Endodermal cell (in vitro differentiated cells): ENCODE measurements around the gene BSG. TPM values are rescaled to one million over a fixed set of nuclear protein-coding genes. Genes with fewer than 3 reads are reported as not detected.

Source experiments
- DNase-seq: peaks from one replicate; pipeline ENCODE4 v3.0.0-alpha.2; 2017
- H3K27ac ChIP-seq: 2 replicates; pipeline ENCODE4 v1.5.1; 2013; ENCODE audit warnings: mild to moderate bottlenecking, low read depth, low read length, moderate library complexity
- H3K27me3 ChIP-seq: 2 replicates; pipeline ENCODE4 v1.6.1; 2013; ENCODE audit warnings: mild to moderate bottlenecking, low read length, moderate library complexity; ENCODE audit not compliant: insufficient read depth, control insufficient read depth, poor library complexity, severe bottlenecking
- H3K36me3 ChIP-seq: 2 replicates; pipeline ENCODE4 v1.7.0; 2013; ENCODE audit warnings: mild to moderate bottlenecking, low read length, moderate library complexity; ENCODE audit not compliant: control insufficient read depth, insufficient read depth
- H3K4me1 ChIP-seq: one replicate; pipeline ENCODE4 v1.7.0; 2013; ENCODE audit warnings: low read length; ENCODE audit not compliant: control insufficient read depth, insufficient read depth
- H3K4me3 ChIP-seq: 2 replicates; pipeline ENCODE4 v1.5.1; 2013; ENCODE audit warnings: mild to moderate bottlenecking, low read length, moderate library complexity
- H3K9ac ChIP-seq: 2 replicates; pipeline ENCODE4 v1.6.1; 2013; ENCODE audit warnings: mild to moderate bottlenecking, low read length, moderate library complexity; ENCODE audit not compliant: poor library complexity, severe bottlenecking; ENCODE audit errors: extremely low read depth
- H3K9me3 ChIP-seq: 2 replicates; pipeline ENCODE4 v1.6.1; 2013; ENCODE audit warnings: mild to moderate bottlenecking, low read length, moderate library complexity; ENCODE audit not compliant: control insufficient read depth
- H3K27ac Mint-ChIP-seq: 2 replicates; pipeline ENCODE4 v1.8.0; 2020; ENCODE audit warnings: mixed read lengths
- H3K27me3 Mint-ChIP-seq: 2 replicates; pipeline ENCODE4 v1.8.0; 2021; ENCODE audit warnings: mild to moderate bottlenecking, mixed read lengths; ENCODE audit not compliant: insufficient read depth
- H3K36me3 Mint-ChIP-seq: 2 replicates; pipeline ENCODE4 v1.8.0; 2020; ENCODE audit warnings: low read depth, mixed read lengths
- H3K4me1 Mint-ChIP-seq: 2 replicates; pipeline ENCODE4 v1.8.0; 2020; ENCODE audit warnings: mixed read lengths
- H3K4me3 Mint-ChIP-seq: 2 replicates; pipeline ENCODE4 v1.8.0; 2020; ENCODE audit warnings: mild to moderate bottlenecking, moderate library complexity, mixed read lengths
- H3K9me3 Mint-ChIP-seq: 2 replicates; pipeline ENCODE4 v1.8.0; 2020; ENCODE audit warnings: mild to moderate bottlenecking, mixed read lengths
- WGBS, 2 experiments: methylation state at CpG; one replicate each; pipeline versions ENCODE4 v1.1.5 to v1.1.7; 2013; ENCODE audit warnings: missing lambda C conversion rate in 2 of 2, mixed read lengths in 1 of 2; ENCODE audit not compliant: insufficient coverage in 1 of 2, insufficient read length in 1 of 2; 5-methylcytosine and 5-hydroxymethylcytosine counted together
- total RNA-seq, 2 donors: library from RNA; stranded (reverse); fragmentation: NEBNext Ultra II Directional in 1 of 2; extraction: Animal tissue kit (Norgen Biotek cat#: 25700) in 1 of 2; gene quantifications; 2 replicates in 1 of 2; 3 replicates in 1 of 2; pipeline ENCODE4 v1.2.1, GENCODE V29; 2021
- TF ChIP-seq, protein P1 (sequence below): fragments of 200-600 bp; sonication (generic); conservative IDR thresholded peaks from 2 replicates; pipeline ENCODE4 v1.5.0; 2021; ENCODE audit warnings: antibody characterized with exemption, mild to moderate bottlenecking

Gene BSG
- total RNA-seq, 2 donors from 2014 or later = 808 to 833 TPM

DNA sequence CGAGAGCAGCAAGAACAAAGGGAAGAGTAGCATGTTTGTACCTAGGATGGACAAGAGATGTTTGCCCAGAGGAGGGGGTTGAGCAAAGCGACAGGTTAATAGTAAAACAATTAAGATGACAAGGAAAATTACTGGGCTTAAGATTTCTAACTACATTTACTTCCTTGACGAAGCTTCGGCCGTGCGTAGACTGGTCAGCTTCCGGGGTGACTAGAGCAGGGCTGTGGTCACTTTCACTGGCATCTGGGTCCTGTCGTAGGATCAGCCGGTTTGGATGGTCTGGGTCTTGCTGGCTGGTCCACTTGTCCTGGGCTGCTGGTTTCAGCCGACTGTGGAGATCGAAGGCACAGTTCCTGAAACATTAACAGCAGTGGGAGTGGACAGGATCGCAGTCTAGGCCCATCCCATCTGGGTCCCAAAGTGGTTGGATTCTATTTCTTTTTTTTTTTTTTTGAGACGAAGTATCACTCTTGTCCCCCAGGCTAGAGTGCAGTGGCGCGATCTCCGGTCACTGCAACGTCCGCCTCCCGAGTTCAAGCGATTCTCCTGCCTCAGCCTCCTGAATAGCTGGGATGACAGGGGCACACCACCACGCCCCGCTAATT, 5.0 kb upstream of the BSG start:
- Mint-ChIP-seq H3K9me3 (peaks cover 9% of the 10 kb centered on the region), H3K27ac (no peak overlapping the region), H3K4me3 (no peak overlapping the region), H3K4me1 (peaks cover 5% of the 10 kb centered on the region), H3K36me3 (peaks cover 9% of the 10 kb centered on the region), H3K27me3 (peaks cover 9% of the 10 kb centered on the region)
- TF ChIP-seq, protein P1, sequence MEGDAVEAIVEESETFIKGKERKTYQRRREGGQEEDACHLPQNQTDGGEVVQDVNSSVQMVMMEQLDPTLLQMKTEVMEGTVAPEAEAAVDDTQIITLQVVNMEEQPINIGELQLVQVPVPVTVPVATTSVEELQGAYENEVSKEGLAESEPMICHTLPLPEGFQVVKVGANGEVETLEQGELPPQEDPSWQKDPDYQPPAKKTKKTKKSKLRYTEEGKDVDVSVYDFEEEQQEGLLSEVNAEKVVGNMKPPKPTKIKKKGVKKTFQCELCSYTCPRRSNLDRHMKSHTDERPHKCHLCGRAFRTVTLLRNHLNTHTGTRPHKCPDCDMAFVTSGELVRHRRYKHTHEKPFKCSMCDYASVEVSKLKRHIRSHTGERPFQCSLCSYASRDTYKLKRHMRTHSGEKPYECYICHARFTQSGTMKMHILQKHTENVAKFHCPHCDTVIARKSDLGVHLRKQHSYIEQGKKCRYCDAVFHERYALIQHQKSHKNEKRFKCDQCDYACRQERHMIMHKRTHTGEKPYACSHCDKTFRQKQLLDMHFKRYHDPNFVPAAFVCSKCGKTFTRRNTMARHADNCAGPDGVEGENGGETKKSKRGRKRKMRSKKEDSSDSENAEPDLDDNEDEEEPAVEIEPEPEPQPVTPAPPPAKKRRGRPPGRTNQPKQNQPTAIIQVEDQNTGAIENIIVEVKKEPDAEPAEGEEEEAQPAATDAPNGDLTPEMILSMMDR = no peak
- Histone ChIP-seq H3K9me3 (no peaks in the 10 kb centered on the region), H3K9ac (no peak overlapping the region), H3K36me3 (peaks cover 10% of the 10 kb centered on the region), H3K4me1 (no peaks in the 10 kb centered on the region), H3K27ac (no peak overlapping the region), H3K27me3 (no peaks in the 10 kb centered on the region), H3K4me3 (no peak overlapping the region)
- DNase-seq = no peak
- WGBS, 2 experiments = 94 to 96% methylated on average over 18 to 22 of the region's 22 CpGs

DNA sequence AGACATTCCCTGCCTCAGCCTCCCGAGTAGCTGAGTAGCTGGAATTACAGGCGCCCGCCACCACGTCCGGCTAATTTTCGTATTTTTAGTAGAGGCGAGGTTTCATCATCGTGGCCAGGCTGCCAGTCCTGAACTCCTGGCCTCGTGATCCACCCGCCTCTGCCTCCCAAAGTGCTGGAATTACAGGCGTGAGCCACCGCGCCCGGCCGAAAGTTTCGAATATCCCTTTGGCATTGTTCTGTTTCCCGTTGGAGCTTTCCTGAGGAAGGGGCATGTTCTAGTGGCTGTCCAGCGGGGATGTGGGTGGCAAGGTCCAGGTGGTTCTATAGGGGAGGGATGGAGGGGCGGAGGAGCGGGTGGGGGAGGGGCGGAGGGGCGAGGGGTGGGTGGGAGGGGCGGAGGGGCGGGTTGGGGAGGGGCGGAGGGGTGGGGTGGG, 2.1 kb upstream of the BSG start:
- no peak overlapping the region for H3K4me3 Mint-ChIP-seq
- peaks cover 9% of the 10 kb centered on the region for H3K9me3 Mint-ChIP-seq
- peaks cover 9% of the 10 kb centered on the region for H3K27me3 Mint-ChIP-seq
- no peak overlapping the region for H3K4me3 ChIP-seq
- no peak overlapping the region for H3K27ac ChIP-seq
- no peaks in the 10 kb centered on the region for H3K9me3 ChIP-seq
- TF ChIP-seq, protein P1 = no peak
- H3K27me3 ChIP-seq = no peaks in the 10 kb centered on the region
- no peak overlapping the region for H3K9ac ChIP-seq
- H3K36me3 Mint-ChIP-seq = peaks cover 11% of the 10 kb centered on the region
- DNase-seq = peak; percentile 43
- no peak overlapping the region for H3K27ac Mint-ChIP-seq
- H3K4me1 Mint-ChIP-seq = peaks cover 18% of the 10 kb centered on the region
- WGBS, 2 experiments = 97 to 98% methylated on average over 12 to 17 of the region's 25 CpGs
- peaks cover 3% of the 10 kb centered on the region for H3K4me1 ChIP-seq
- peaks cover 10% of the 10 kb centered on the region for H3K36me3 ChIP-seq

DNA sequence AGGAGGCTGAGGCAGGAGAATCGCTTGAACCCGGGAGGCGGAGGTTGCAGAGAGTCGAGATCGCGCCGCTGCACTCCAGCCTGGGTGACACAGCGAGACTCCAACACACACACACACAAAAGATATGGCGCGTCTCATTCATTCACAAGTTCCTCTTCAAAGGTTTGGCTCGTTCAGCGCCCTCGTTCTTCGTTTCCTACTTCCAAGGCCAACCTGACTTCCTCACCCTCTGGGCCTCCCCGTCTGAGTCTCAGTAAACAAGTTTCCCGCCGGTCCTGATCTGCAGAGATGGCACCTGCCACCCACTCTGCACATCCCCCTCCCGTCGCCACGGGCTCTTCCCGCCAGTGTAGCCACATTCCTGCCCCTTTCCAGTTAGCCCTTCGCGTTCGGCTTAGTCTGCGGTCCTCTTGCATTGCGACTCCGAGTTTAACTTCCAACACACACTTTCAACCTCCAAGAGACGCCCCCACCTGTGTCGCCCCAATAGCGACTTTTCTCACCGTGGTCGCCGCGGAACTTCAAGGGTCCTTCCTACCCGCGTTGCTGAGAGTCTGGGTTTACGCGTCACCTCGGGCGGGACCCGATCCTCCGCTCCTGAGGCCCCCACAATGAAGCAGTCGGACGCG, 1.3 kb upstream of the BSG start:
- Histone ChIP-seq H3K27me3 (no peaks in the 10 kb centered on the region), H3K4me1 (peaks cover 3% of the 10 kb centered on the region), H3K4me3 (peak overlapping the region; percentile 91), H3K9ac (peak overlapping the region; percentile 71), H3K36me3 (peaks cover 14% of the 10 kb centered on the region), H3K27ac (peak overlapping the region; percentile 96), H3K9me3 (no peaks in the 10 kb centered on the region)
- WGBS, 2 experiments = 11 to 13% methylated on average over 42 to 45 of the region's 45 CpGs
- DNase-seq = peak; percentile 83
- Mint-ChIP-seq H3K4me3 (peak overlapping the region; percentile 88), H3K9me3 (peaks cover 9% of the 10 kb centered on the region), H3K4me1 (peaks cover 18% of the 10 kb centered on the region), H3K27me3 (peaks cover 9% of the 10 kb centered on the region), H3K27ac (peak overlapping the region; percentile 94), H3K36me3 (peaks cover 11% of the 10 kb centered on the region)
- TF ChIP-seq, protein P1 = no peak
